Activated T-cell treated with anti-CD3 and anti-CD28 coated beads, Interleukin-2, amount 50 U/mL, for 24 hours (primary cell): ENCODE results near the gene NCAM1.

Experiments
- DNase-seq: peaks from one replicate; pipeline ENCODE4 v3.0.0-alpha.2; 2020
- H3K27ac Mint-ChIP-seq: 2 replicates; pipeline ENCODE4 v1.8.0; 2020; ENCODE audit warnings: mild to moderate bottlenecking, mixed read lengths
- H3K27me3 Mint-ChIP-seq: 2 replicates; pipeline ENCODE4 v1.8.0; 2020; ENCODE audit warnings: mixed read lengths
- H3K36me3 Mint-ChIP-seq: 2 replicates; pipeline ENCODE4 v1.8.0; 2020; ENCODE audit warnings: low read depth, mixed read lengths
- H3K4me1 Mint-ChIP-seq: 2 replicates; pipeline ENCODE4 v1.8.0; 2020; ENCODE audit warnings: low read depth, mixed read lengths
- H3K4me3 Mint-ChIP-seq: 2 replicates; pipeline ENCODE4 v1.8.0; 2020; ENCODE audit warnings: mild to moderate bottlenecking, moderate library complexity, mixed read lengths
- H3K9me3 Mint-ChIP-seq: 2 replicates; pipeline ENCODE4 v1.8.0; 2020; ENCODE audit warnings: mixed read lengths

Gene NCAM1

GRCh38 chr11:113278925-113279324 lies 317.7 kb downstream of the NCAM1 start:
- H3K27me3 Mint-ChIP-seq, result no peaks in the 10 kb centered on the region
- no peaks in the 10 kb centered on the region for H3K36me3 Mint-ChIP-seq
- no peaks in the 10 kb centered on the region for H3K9me3 Mint-ChIP-seq
- H3K27ac Mint-ChIP-seq, result no peak overlapping the region
- no peak overlapping the region for H3K4me3 Mint-ChIP-seq
- no peak for DNase-seq
- H3K4me1 Mint-ChIP-seq, result no peaks in the 10 kb centered on the region

GRCh38 chr11:113279591-113279990 lies 318.4 kb downstream of the NCAM1 start:
- H3K27me3 Mint-ChIP-seq, result no peaks in the 10 kb centered on the region
- no peaks in the 10 kb centered on the region for H3K9me3 Mint-ChIP-seq
- no peaks in the 10 kb centered on the region for H3K36me3 Mint-ChIP-seq
- no peak for DNase-seq
- no peak overlapping the region for H3K27ac Mint-ChIP-seq
- no peaks in the 10 kb centered on the region for H3K4me1 Mint-ChIP-seq
- H3K4me3 Mint-ChIP-seq, result no peak overlapping the region

- H3K36me3 Mint-ChIP-seq, result no peaks in the 10 kb centered on the region
- H3K27ac Mint-ChIP-seq, result no peak overlapping the region
Observed at GRCh38 chr11:113281052-113281725, 320.0 kb downstream of the NCAM1 start.

GRCh38 chr11:113282898-113283437 lies 321.7 kb downstream of the NCAM1 start:
- Mint-ChIP-seq H3K27ac (no peak overlapping the region), H3K27me3 (no peaks in the 10 kb centered on the region), H3K4me1 (no peaks in the 10 kb centered on the region), H3K36me3 (no peaks in the 10 kb centered on the region), H3K9me3 (no peaks in the 10 kb centered on the region), H3K4me3 (no peak overlapping the region)
- no peak for DNase-seq

More at GRCh38 chr11:113281052-113281725, 320.0 kb downstream of the NCAM1 start:
- H3K4me3 Mint-ChIP-seq, result no peak overlapping the region
- no peak for DNase-seq
- no peaks in the 10 kb centered on the region for H3K9me3 Mint-ChIP-seq
- no peaks in the 10 kb centered on the region for H3K27me3 Mint-ChIP-seq
- no peaks in the 10 kb centered on the region for H3K4me1 Mint-ChIP-seq

- Mint-ChIP-seq H3K27ac (no peak overlapping the region), H3K4me1 (no peaks in the 10 kb centered on the region), H3K27me3 (no peaks in the 10 kb centered on the region), H3K4me3 (no peak overlapping the region), H3K9me3 (no peaks in the 10 kb centered on the region), H3K36me3 (no peaks in the 10 kb centered on the region)
- no peak for DNase-seq
Observed at GRCh38 chr11:113283881-113284280, 322.7 kb downstream of the NCAM1 start.

GRCh38 chr11:113286009-113286408 lies 324.8 kb downstream of the NCAM1 start:
- no peak for DNase-seq
- H3K9me3 Mint-ChIP-seq, result no peaks in the 10 kb centered on the region
- H3K4me1 Mint-ChIP-seq, result no peaks in the 10 kb centered on the region
- no peaks in the 10 kb centered on the region for H3K27me3 Mint-ChIP-seq
- no peak overlapping the region for H3K27ac Mint-ChIP-seq
- H3K36me3 Mint-ChIP-seq, result no peaks in the 10 kb centered on the region
- no peak overlapping the region for H3K4me3 Mint-ChIP-seq

GRCh38 chr11:113286509-113287497 lies 325.6 kb downstream of the NCAM1 start:
- no peaks in the 10 kb centered on the region for H3K27me3 Mint-ChIP-seq
- no peak for DNase-seq
- no peak overlapping the region for H3K4me3 Mint-ChIP-seq
- H3K9me3 Mint-ChIP-seq, result no peaks in the 10 kb centered on the region
- H3K27ac Mint-ChIP-seq, result no peak overlapping the region
- H3K4me1 Mint-ChIP-seq, result no peaks in the 10 kb centered on the region
- H3K36me3 Mint-ChIP-seq, result no peaks in the 10 kb centered on the region

DNA sequence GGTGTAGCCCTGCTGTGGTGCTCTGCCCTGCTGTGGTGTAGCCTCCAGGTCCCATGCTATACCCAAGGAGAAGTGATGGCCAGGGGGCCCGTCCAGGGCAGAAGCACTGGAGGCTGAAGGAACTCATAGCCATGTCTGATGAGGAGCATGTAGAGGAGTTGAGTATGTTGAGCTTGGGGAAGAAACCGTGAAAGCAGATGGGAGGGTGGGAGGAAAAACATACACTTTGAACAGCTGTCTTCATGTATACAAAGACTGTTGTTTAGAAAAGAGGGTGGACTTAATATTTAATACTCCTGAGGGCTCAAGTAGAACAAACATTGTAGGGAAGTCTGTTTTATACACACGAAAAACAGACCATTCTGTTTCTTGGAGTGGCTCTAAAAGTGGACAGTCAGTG lies 326.6 kb downstream of the NCAM1 start:
- Mint-ChIP-seq H3K4me3 (no peak overlapping the region), H3K9me3 (no peaks in the 10 kb centered on the region), H3K27me3 (no peaks in the 10 kb centered on the region), H3K4me1 (no peaks in the 10 kb centered on the region), H3K36me3 (no peaks in the 10 kb centered on the region), H3K27ac (no peak overlapping the region)
- no peak for DNase-seq

- no peak overlapping the region for H3K4me3 Mint-ChIP-seq
- no peak overlapping the region for H3K27ac Mint-ChIP-seq
- H3K4me1 Mint-ChIP-seq, result no peaks in the 10 kb centered on the region
- H3K9me3 Mint-ChIP-seq, result no peaks in the 10 kb centered on the region
- H3K36me3 Mint-ChIP-seq, result no peaks in the 10 kb centered on the region
- DNase-seq, result no peak
- peaks cover under 1% of the 10 kb centered on the region for H3K27me3 Mint-ChIP-seq
Observed at GRCh38 chr11:113288286-113288863, 327.2 kb downstream of the NCAM1 start.

DNA sequence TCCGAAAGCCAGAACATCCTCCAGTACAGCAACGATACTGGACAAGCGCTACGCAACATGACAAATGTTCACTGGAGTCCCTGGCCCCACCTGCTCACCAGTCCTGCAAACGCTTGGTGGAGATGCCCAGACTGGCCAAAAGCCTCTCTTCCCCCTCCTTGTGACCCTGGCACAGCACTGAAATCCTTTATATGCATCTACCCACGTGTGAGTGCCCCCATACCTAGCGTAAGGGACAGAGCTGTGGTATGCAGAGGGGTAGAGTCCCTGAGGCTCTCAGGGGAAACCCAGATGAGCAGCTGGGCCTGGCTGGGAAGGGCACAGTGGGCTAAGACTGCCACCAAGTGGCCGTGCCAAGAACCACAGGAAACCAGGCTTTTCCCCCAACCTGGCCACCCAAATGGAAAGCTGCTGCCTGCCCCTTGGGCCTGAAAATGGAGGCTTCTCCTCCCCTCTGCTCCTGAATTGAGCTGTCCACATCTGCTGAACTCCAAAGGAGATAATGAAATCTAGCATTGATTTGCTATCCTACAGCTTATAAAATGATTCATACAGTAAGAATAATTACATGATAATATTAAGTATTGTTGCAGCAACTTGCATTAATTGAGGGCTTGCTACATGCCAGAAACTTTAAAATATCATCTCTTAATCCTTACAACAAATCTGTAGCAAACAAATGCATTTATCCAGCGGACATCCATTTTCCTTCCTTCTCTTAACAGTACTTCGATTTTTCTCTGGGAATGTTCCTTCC lies 328.4 kb downstream of the NCAM1 start:
- H3K27ac Mint-ChIP-seq, result no peak overlapping the region
- H3K4me3 Mint-ChIP-seq, result no peak overlapping the region
- H3K27me3 Mint-ChIP-seq, result peaks cover 9% of the 10 kb centered on the region
- peak; percentile 76 for DNase-seq
- H3K9me3 Mint-ChIP-seq, result no peaks in the 10 kb centered on the region
- H3K4me1 Mint-ChIP-seq, result no peaks in the 10 kb centered on the region
- H3K36me3 Mint-ChIP-seq, result no peaks in the 10 kb centered on the region

DNA sequence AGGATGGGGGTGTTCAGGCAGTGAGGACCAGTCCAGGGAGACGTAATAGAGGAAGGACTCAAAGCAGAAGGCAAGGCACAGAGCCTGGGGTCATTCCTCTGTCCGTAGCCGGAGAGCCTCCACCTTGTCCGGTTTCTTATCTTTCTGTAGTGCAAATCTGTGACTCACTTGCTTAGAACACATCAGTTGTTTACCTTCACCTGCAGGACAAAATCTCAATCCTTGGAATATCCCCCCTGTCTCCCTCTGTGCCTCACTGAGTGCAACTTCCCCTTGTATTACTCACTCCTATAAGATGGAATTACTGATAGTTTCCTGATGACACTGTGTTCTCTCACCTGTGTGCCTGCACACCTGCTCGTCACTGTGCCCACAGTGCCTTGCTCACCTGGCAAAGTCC lies 332.7 kb downstream of the NCAM1 start:
- no peak for DNase-seq
- H3K27ac Mint-ChIP-seq, result no peak overlapping the region
- H3K9me3 Mint-ChIP-seq, result no peaks in the 10 kb centered on the region
- peaks cover 41% of the 10 kb centered on the region for H3K27me3 Mint-ChIP-seq
- no peaks in the 10 kb centered on the region for H3K4me1 Mint-ChIP-seq
- no peaks in the 10 kb centered on the region for H3K36me3 Mint-ChIP-seq
- no peak overlapping the region for H3K4me3 Mint-ChIP-seq

- Mint-ChIP-seq H3K4me1 (no peaks in the 10 kb centered on the region), H3K27me3 (peaks cover 54% of the 10 kb centered on the region), H3K4me3 (no peak overlapping the region), H3K36me3 (no peaks in the 10 kb centered on the region), H3K9me3 (no peaks in the 10 kb centered on the region), H3K27ac (no peak overlapping the region)
- DNase-seq, result no peak
Observed at GRCh38 chr11:113295993-113296392, 334.8 kb downstream of the NCAM1 start.

DNA sequence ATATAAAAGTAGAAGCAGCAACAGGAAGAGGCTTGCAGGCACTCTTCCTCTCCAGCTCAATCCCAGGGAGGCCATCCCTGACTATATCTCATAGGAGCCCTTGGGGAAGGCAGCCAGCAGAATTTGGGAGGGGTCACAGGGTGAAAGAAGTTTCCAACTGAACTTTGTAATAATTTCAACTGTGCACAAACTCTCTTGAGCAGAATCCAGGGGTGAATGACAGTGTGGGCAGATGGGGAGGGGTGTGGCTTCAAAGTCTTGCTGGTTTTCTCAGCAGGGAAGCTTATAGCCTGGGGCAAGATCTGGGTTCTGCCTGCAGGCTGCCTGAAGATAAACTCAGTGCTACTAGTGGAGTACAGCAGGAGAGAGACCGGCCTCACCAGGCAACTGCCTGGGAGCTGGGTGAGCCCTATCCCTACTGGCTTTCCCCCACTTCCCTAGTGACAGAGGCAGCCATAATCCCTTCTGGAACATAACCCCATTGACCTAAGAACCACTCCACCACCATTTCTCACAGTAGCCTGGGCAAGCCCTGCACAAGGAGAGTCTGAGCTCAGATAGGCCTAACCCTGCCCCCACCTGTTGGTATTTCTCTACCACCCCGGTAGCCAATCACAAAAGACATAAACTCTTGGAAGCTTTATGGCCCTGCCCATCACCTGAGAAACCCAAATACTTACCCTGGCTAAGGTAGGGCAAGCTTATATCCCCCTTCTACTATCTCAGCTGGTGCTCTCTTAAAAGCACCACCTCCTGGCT lies 335.4 kb downstream of the NCAM1 start:
- Mint-ChIP-seq H3K36me3 (no peaks in the 10 kb centered on the region), H3K9me3 (no peaks in the 10 kb centered on the region), H3K4me1 (no peaks in the 10 kb centered on the region), H3K27me3 (peaks cover 58% of the 10 kb centered on the region), H3K27ac (no peak overlapping the region), H3K4me3 (no peak overlapping the region)
- no peak for DNase-seq
